ENCODE results near the gene POLR3B. TPM values are rescaled to one million over a fixed set of nuclear protein-coding genes. Genes with fewer than 3 reads are reported as not detected.
"Not testable (repeated sequence)": the region's sequence is repeated elsewhere in the genome, so short reads cannot be mapped to it uniquely, and the experiment has no call there.

POLR3B gene
- total RNA-seq, 1 experiment from 2014 or later, result 10.7 TPM

DNA sequence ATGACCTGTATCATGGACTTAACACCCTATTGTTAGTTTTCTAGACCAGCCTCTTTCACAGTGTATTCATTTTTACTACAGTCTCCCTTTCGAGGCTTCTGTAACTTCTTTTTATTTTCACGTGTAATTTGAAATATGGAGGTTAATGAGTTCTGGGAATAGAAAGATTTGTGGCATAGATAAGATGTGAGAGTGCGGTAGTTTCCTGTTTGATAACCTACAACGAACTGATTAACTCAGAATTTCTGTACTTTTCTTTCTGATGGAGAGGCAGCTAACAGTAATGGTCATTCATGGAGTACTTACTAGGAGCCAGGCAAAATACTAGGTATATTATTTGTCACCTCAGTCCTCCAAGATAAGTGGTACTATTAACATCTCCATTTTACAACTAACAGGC is 21.2 kb downstream of the POLR3B start (continued):
- TF ChIP-seq YY1 (IDR thresholded peaks at IDR 0.05; ENCODE audit: extremely low read depth, insufficient replicate concordance, low read depth, low read length), result no peak
- no peak for TF ChIP-seq POLR2AphosphoS5 (IDR thresholded peaks at IDR 0.05; ENCODE audit: low read depth, low read length)
- TF ChIP-seq POLR2A (IDR thresholded peaks at IDR 0.05; ENCODE audit: borderline replicate concordance, extremely low read depth, insufficient read depth, insufficient read length), result no peak
- TF ChIP-seq, protein P1, sequence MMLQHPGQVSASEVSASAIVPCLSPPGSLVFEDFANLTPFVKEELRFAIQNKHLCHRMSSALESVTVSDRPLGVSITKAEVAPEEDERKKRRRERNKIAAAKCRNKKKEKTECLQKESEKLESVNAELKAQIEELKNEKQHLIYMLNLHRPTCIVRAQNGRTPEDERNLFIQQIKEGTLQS (IDR thresholded peaks at IDR 0.05), result no peak

DNA sequence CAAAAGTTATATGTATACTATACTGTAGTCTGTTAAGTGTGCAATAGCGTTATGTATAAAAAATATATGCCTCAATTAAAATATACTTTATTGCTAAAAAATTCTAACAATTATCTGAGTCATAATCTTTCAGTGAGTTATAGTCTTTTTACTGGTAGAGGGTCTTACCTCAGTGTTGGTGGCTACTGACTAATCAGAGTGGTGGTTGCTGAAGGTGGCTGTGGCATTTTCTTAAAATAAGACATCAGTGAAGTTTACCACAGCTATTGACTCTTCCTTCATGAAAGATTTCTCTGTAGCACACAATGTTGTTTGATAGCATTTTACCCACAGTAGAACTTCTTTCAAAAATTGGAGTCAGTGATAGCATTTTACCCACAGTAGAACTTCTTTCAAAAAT is 23.4 kb downstream of the POLR3B start:
- no peak overlapping the region for H3K9ac ChIP-seq (ENCODE audit: low read length)
- no peaks in the 10 kb centered on the region for H3K79me2 ChIP-seq (ENCODE audit: insufficient read depth, low read length)
- TF ChIP-seq YY1 (IDR thresholded peaks at IDR 0.05; ENCODE audit: extremely low read depth, insufficient replicate concordance, low read depth, low read length) (no peak), JUND (IDR thresholded peaks at IDR 0.05) (no peak), SIN3A (IDR thresholded peaks at IDR 0.05; ENCODE audit: low read depth) (no peak), ZBTB33 (IDR thresholded peaks at IDR 0.05; ENCODE audit: extremely low read depth, insufficient replicate concordance, low read length) (no peak), CBX3 (IDR thresholded peaks at IDR 0.05; ENCODE audit: low read depth) (no peak), FOSL1 (IDR thresholded peaks at IDR 0.05; ENCODE audit: low read depth) (no peak), ELF1 (IDR thresholded peaks at IDR 0.05; ENCODE audit: borderline replicate concordance, low read depth) (no peak), REST (IDR thresholded peaks at IDR 0.05; ENCODE audit: low read depth) (no peak), SP1 (IDR thresholded peaks at IDR 0.05; ENCODE audit: low read depth) (no peak)
- no peaks in the 10 kb centered on the region for H3K4me1 ChIP-seq (ENCODE audit: control insufficient read depth in 1 of 2, insufficient read depth in 2 of 2, low read length in 2 of 2)
- no peaks in the 10 kb centered on the region for H4K20me1 ChIP-seq (ENCODE audit: insufficient read depth)
- no peaks in the 10 kb centered on the region for H3K9me3 ChIP-seq (ENCODE audit: control insufficient read depth in 1 of 2, insufficient read depth in 1 of 2, low read depth in 1 of 2, low read length in 2 of 2)
- RAD21 ChIA-PET (ENCODE audit: low non-redundant PET in 1 of 2, low total read pairs in 2 of 2, uncharacterized antibody in 2 of 2, unreplicated experiment in 2 of 2), result no interaction called here
- ATAC-seq (no peak), DNase-seq (ENCODE audit: low read depth, low spot score) (no peak)
- POLR2A ChIA-PET, result no interaction called here
- intact Hi-C loops (cut with micrococcal nuclease), result loop anchor here (10.0 kb wide), 1 partner anchor 724 kb away; no protein-coding TSS in a partner anchor
- H3K27me3 ChIP-seq (ENCODE audit: insufficient read depth, low read length), result no peaks in the 10 kb centered on the region
- no peak overlapping the region for H3K4me2 ChIP-seq (ENCODE audit: low read length)
- CTCF ChIA-PET, result no interaction called here
- H3K9me2 ChIP-seq (ENCODE audit: insufficient read depth), result no peaks in the 10 kb centered on the region
- no peak overlapping the region for H2AFZ ChIP-seq (ENCODE audit: low read depth, low read length, poor library complexity, severe bottlenecking)
- H3K4me3 ChIP-seq (replicated peaks in 1 of 2; ENCODE audit: low read depth in 1 of 2, low read length in 2 of 2), result no peak overlapping the region
- BruUV-seq (replicated peaks), result no TSS peak
- peaks cover 0 to 11% of the 10 kb centered on the region in 2 experiments; a peak in 1 of 4 replicates for H3K36me3 ChIP-seq (ENCODE audit: control insufficient read depth in 1 of 2, insufficient read depth in 2 of 2, low read length in 2 of 2)
- H3K27ac ChIP-seq (ENCODE audit: low read depth, low read length), result no peak overlapping the region

GRCh38 chr12:106381866-106382265 is 24.3 kb downstream of the POLR3B start:
- intact Hi-C loops (cut with micrococcal nuclease), result loop anchor here (10.0 kb wide), 1 partner anchor 723 kb away; no protein-coding TSS in a partner anchor
- H3K9ac ChIP-seq (ENCODE audit: low read length); H2AFZ ChIP-seq (ENCODE audit: low read depth, low read length, poor library complexity, severe bottlenecking); H3K79me2 ChIP-seq (ENCODE audit: insufficient read depth, low read length); H4K20me1 ChIP-seq (ENCODE audit: insufficient read depth); POLR2A ChIA-PET; H3K27me3 ChIP-seq (ENCODE audit: insufficient read depth, low read length); H3K9me2 ChIP-seq (ENCODE audit: insufficient read depth); H3K9me3 ChIP-seq (ENCODE audit: control insufficient read depth in 1 of 2, insufficient read depth in 1 of 2, low read depth in 1 of 2, low read length in 2 of 2); H3K27ac ChIP-seq (ENCODE audit: low read depth, low read length); H3K4me1 ChIP-seq (ENCODE audit: control insufficient read depth in 1 of 2, insufficient read depth in 2 of 2, low read length in 2 of 2); RAD21 ChIA-PET (ENCODE audit: low non-redundant PET in 1 of 2, low total read pairs in 2 of 2, uncharacterized antibody in 2 of 2, unreplicated experiment in 2 of 2); DNase-seq (ENCODE audit: low read depth, low spot score); H3K4me3 ChIP-seq (replicated peaks in 1 of 2; ENCODE audit: low read depth in 1 of 2, low read length in 2 of 2); BruUV-seq (replicated peaks); CTCF ChIA-PET; H3K4me2 ChIP-seq (ENCODE audit: low read length); ATAC-seq: not testable (repeated sequence)
- H3K36me3 ChIP-seq (ENCODE audit: control insufficient read depth in 1 of 2, insufficient read depth in 2 of 2, low read length in 2 of 2), result peaks cover 0 to 11% of the 10 kb centered on the region in 2 experiments; a peak in 1 of 4 replicates

All from HCT116 (cell line).